NCI-H2196 treated with DMSO at 0.1 percent for 48 hours (cell line): ENCODE data around the gene CRTC2.
A peak's percentile ranks its signal among the peaks of the same experiment; 100 is the strongest.

Experiments used
- DNase-seq: peaks from one replicate; lab custom pipeline; 2025; ENCODE audit not compliant: unreplicated experiment; lab: John Stamatoyannopoulos, UW

Gene CRTC2

GRCh38 chr1:153951183-153951582 lies 7.2 kb downstream of the CRTC2 start:
- DNase-seq: no peak

DNA sequence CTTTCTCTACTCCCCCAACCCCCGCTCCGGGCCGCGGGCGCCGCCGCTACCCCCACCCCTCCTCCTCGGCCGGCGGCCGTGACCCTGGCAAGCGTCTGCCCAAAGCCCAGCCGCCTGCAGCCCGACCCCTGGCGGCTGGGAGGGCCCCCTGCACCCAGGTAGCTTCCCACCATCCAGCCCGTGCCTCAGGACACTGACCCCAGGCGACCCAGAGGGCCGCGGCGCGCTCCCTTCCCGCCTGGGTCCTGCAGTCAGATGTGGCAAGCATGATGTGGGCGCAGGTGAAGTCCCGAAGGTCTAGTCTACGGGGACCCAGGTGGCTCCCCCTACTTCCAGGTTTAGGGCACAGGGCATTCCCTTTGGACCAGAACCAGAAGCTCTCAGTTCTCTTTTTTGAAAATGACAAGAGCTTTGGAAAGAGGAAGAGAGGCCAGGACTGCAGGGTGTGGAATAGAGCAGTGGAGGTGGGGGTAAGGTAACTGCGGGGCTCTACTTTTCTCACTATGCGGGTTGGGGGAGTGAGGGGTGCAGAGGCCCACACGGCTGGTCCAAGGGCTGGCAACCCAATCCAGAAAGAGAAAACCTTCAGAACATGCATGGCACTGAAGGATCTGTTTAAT lies 11.7 kb downstream of the CRTC2 start, which contains the start of gene DENND4B:
DENND4B (minus strand) TSS at position 97 of the 620 bp plus-strand sequence. CDS start 2,344 bp downstream, outside the sequence.
- peak; percentile 62 for DNase-seq

- peak; percentile 39 for DNase-seq
These were observed 12.4 kb downstream of the CRTC2 start for GRCh38 chr1:153945795-153946621.

- DNase-seq: no peak
These were observed 13.1 kb downstream of the CRTC2 start for GRCh38 chr1:153945131-153945794.

DNA sequence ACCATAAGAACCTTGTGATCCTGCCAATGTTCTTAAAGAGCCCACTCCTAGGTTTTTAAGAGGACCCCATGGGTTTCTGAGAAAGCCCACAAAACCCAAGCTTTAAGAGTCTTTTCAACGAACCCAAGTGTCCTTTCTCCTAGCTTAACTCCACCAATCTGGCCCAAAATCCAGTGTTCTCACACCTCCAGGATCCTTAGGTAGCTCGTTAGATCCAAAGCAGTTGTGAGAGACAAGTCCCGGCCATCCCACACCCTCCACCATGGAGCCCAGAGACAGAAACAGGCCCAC lies 13.6 kb downstream of the CRTC2 start:
- no peak for DNase-seq

DNA sequence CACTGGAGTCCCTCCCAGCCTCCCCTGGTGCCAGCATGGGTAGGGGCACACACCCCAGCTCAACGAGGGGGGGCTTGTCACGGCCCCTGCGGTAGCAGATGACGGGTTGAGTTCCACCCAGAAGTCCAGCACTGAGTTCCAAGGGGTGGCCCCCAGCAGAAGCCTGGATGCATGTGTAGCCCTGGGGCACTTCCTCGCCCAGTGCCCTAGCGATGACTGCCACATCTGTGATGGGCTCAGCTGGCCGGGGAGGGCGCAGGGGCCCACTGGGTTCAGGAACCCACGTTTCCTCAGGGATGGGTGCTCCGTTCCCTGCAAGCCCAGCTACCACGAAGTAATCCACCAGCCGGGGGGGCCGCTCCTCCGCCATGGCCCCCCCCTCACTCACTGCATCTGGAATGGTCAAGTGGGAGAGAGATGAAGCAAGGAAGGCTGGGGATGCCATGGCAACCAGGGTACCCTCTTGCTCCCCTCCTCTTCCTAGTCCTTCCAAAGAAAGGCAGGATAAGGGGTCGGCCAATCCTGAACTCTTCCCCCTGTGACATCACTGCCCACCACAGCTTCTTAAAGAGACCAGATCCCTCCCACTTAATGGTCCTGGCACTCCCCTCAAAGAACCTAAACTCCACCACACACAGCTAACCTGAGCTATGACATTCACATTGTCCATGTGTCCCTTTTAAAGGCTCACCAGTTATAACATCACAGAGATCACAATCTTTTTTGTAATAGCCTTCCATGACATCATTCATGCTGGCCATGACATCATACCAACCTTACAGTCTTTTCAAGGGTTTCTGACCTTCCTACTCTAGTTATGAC lies 14.2 kb downstream of the CRTC2 start:
- DNase-seq: no peak

GRCh38 chr1:153942766-153943549 lies 15.5 kb downstream of the CRTC2 start:
- DNase-seq: no peak

DNA sequence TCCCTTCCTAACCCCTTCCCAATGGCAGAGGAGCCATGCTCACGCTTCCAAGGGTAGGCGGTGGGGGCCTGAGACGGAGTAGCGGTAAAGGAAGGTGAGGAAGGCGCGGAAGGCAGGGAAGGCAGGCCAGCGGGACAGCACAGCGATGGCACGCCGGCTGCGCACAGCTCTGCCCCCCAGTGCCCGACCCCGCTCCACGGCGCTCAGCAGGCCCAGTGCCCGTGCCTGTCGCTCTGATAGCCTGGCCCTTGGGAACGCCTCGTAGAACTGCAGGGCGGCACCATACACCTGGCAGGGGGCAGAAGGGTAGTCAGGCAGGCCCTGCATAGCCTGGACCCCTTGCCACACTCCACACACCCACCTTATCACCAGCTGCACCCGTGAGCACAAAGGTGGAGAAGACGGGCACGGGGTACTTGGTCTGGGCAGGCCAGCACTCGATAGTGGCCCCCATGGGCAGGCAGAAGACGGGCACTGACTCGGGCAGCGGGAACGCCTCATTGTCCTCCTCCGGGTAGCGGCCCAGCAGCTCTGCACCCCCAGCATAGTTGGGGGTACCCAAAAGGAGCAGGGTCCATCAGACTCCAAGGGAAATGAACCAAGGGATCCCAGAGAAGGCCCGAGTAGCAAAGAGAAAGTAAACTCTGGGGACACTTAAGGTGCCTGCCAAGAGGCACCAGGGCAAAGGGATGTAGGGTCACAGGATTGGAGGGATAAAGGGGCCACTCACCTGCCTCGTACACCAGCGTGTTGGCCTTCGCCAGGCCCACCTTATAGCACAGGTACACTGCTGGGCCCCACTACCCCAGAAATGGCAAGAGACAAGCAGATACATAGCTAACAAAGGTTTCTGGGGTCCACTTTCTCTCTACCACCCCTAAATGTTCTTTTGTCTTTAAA lies 16.3 kb downstream of the CRTC2 start:
- DNase-seq: no peak

DNA sequence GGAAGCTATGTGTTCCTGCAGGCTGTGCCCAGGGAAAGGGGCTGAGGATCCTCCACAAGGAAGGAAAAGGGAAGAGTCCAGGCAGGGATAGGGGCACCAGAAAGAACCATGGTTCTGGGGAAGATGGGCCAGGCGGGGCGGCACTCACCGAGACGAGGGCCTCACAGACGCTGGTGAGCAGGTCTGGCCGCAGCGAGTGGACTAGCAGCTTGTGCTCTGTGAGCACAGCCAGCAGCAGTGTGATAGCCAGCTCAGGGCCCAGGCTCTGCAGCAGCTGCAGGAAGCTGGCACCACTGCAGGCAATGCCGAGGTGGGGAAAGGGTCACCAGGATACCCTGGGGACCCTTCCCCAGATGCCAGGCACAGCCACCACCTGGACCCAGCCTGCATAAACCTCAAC lies 17.7 kb downstream of the CRTC2 start:
- no peak for DNase-seq

GRCh38 chr1:153939476-153939875 lies 18.9 kb downstream of the CRTC2 start:
- no peak for DNase-seq

GRCh38 chr1:153938996-153939395 lies 19.4 kb downstream of the CRTC2 start:
- DNase-seq: no peak

GRCh38 chr1:153937331-153937730 lies 21.1 kb downstream of the CRTC2 start:
- no peak for DNase-seq

- no peak for DNase-seq
These were observed 22.2 kb downstream of the CRTC2 start for GRCh38 chr1:153936011-153936802.

- DNase-seq: no peak
These were observed 23.7 kb downstream of the CRTC2 start for GRCh38 chr1:153934746-153935145.

- DNase-seq: no peak
These were observed 24.5 kb downstream of the CRTC2 start for GRCh38 chr1:153933955-153934354.

DNA sequence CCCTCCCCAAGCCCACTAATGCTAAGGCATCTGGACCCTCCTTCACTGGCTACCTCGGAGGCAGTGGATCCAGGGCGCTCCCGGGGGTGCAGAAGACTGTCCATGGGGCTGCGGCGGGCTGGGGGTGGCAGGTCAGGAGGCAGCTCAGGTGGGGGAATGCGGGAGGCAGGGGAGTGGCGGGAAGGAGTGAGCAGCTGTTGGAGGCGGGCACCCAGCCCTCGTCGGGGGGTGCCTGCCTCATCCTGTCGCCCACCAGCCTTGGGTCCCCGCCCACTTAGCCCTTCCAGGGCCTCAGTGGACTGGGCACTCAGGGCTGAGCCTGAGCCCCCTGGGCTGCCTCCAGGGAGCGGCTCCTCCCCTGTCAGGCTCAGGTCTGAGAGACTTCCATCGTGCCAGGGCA lies 25.0 kb downstream of the CRTC2 start:
- no peak for DNase-seq

GRCh38 chr1:153932156-153933131 lies 26.0 kb downstream of the CRTC2 start:
- DNase-seq: no peak
